ENCODE measurements around the gene TMEM212.
A peak's percentile ranks its signal among the peaks of the same experiment; 100 is the strongest.

The TMEM212 gene

GRCh38 chr3:171801738-171802589, 41.2 kb upstream of the TMEM212 start:
- no peak for DNase-seq (ENCODE audit: low read depth)
- H3K4me3 ChIP-seq (ENCODE audit: low read depth, low read length): no peak overlapping the region
- TF ChIP-seq POLR2A (IDR thresholded peaks at IDR 0.05; ENCODE audit: extremely low read depth, insufficient read length): no peak
- no peak for TF ChIP-seq MAX (IDR thresholded peaks at IDR 0.05; ENCODE audit: low read depth, low read length)
- no peak for TF ChIP-seq MYC (IDR thresholded peaks at IDR 0.05; ENCODE audit: low read depth, low read length)
- no peak for TF ChIP-seq CTCF (IDR thresholded peaks at IDR 0.05; ENCODE audit: low read depth, low read length)

DNA sequence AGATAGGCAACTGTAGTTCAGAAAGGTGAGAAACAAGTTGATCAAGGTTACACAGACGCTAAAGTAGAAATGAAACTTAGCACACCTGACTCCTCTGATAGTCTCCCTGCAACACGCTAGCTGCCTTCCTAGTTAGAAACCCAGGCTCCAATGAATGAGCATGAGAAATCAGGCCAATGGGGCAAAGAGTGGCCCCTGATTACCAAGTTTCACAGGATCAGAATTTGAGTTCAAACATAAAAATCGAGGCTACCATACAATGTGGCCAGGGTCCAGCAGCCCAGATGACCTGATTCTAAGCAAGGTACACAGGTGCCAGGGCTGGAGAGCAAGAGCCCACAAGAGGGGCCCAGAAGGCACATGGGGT, 40.6 kb upstream of the TMEM212 start:
- DNase-seq (ENCODE audit: low read depth): no peak
- no peak overlapping the region for H3K4me3 ChIP-seq (ENCODE audit: low read depth, low read length)
- TF ChIP-seq POLR2A (IDR thresholded peaks at IDR 0.05; ENCODE audit: extremely low read depth, insufficient read length) (no peak), CTCF (IDR thresholded peaks at IDR 0.05; ENCODE audit: low read depth, low read length) (no peak), MAX (IDR thresholded peaks at IDR 0.05; ENCODE audit: low read depth, low read length) (no peak), MYC (IDR thresholded peaks at IDR 0.05; ENCODE audit: low read depth, low read length) (no peak)

DNA sequence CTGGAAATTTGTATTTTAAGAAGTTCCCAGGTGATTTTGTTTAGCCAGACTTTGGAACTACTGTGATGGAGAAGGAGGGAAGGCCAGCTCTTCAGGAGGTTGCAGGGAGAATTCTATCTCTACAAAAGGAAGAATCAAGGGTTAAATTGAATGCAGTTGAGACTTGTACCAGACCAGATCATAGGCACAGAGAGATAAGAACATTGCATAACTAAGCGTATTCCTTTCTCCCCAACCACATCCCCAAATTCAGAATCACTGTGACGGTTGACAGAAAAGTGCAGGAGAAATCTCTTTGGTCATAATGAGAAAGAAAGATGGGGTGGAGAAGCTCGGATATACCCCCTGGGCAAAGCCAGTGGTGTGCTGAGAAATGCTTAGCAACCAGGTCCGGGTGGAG, 40.1 kb upstream of the TMEM212 start:
- TF ChIP-seq MAX (IDR thresholded peaks at IDR 0.05; ENCODE audit: low read depth, low read length) (no peak), CTCF (IDR thresholded peaks at IDR 0.05; ENCODE audit: low read depth, low read length) (no peak), POLR2A (IDR thresholded peaks at IDR 0.05; ENCODE audit: extremely low read depth, insufficient read length) (no peak), MYC (IDR thresholded peaks at IDR 0.05; ENCODE audit: low read depth, low read length) (no peak)
- DNase-seq (ENCODE audit: low read depth): peak; percentile 52

DNA sequence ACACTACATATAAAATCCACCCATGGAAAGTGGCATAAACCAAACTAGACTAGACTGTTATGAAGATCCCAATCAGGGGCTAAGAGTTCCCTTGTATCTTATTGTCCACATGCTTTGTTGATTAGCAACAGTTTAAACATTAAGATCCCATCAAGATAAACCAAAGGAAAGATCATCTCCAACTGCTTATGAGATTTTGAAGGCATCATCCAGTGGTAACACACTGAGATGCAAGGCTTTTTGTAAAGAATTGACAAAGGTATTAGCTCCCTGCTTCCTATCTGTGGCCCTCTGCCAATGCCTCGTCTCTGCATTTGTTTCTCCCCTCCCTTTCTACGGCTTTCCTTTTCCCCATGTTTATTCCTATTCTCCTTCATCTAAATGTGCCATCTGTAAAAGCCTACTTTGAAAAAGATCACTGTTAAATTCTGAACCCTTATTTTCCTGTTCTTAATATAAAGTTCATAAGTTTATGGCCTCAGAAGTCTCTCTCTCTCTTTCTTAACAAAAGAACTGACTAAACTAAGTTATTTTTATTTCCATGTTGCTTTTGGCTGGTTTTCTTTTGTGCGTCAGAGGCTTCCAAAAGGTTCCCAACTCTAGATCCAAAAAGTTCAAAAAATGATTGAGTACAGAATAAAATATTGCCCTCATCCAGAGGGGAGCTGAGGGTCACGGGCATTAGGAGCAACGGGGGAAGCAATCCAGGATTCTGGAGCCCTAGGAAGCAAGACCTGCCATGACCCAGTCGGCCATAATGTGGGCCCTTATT, 38.3 kb upstream of the TMEM212 start:
- no peak for DNase-seq (ENCODE audit: low read depth)
- no peak overlapping the region for H3K4me3 ChIP-seq (ENCODE audit: low read depth, low read length)
- TF ChIP-seq MYC (IDR thresholded peaks at IDR 0.05; ENCODE audit: low read depth, low read length) (no peak), CTCF (IDR thresholded peaks at IDR 0.05; ENCODE audit: low read depth, low read length) (no peak), POLR2A (IDR thresholded peaks at IDR 0.05; ENCODE audit: extremely low read depth, insufficient read length) (no peak), MAX (IDR thresholded peaks at IDR 0.05; ENCODE audit: low read depth, low read length) (no peak)

More for the DNA sequence above, 40.1 kb upstream of the TMEM212 start:
- H3K4me3 ChIP-seq (ENCODE audit: low read depth, low read length): no peak overlapping the region

DNA sequence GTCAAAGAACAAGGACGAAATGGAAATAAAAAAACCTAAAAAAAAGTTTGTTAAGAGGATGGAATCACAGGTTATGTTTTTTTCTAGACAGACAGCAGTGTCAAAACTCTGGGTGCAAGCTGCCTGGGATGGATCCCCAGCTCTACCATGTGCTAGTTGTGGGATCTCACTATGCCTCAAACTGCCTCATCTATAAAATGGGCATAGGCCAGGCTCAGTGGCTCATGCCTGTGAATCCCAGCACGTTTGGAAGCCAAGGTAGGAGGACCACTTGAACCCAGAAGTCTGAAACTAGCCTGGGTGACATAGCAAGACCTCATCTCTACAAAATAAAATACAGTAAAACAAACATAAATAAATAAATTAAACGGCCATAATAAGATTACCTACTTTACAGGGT, 37.5 kb upstream of the TMEM212 start:
- H3K4me3 ChIP-seq (ENCODE audit: low read depth, low read length): no peak overlapping the region
- DNase-seq (ENCODE audit: low read depth): no peak
- TF ChIP-seq MAX (IDR thresholded peaks at IDR 0.05; ENCODE audit: low read depth, low read length) (no peak), MYC (IDR thresholded peaks at IDR 0.05; ENCODE audit: low read depth, low read length) (no peak), CTCF (IDR thresholded peaks at IDR 0.05; ENCODE audit: low read depth, low read length) (no peak), POLR2A (IDR thresholded peaks at IDR 0.05; ENCODE audit: extremely low read depth, insufficient read length) (no peak)

Data from NB4 (cell line).